ENCODE measurements around the gene TMEM63C. TPM values are rescaled to one million over a fixed set of nuclear protein-coding genes. Genes with fewer than 3 reads are reported as not detected.

Gene TMEM63C
- total and polyA plus RNA-seq, 2 donors (not counting 1 experiment from before 2014, with no cell fraction given), result 0.63 to 3.2 TPM

- H3K27me3 ChIP-seq (replicated peaks in 1 of 4; ENCODE audit: control extremely low read depth in 1 of 4, control insufficient read depth in 3 of 4, insufficient read depth in 4 of 4, low read length in 3 of 4), result peaks cover 0 to 32% (median 5%) of the 10 kb centered on the region in 4 experiments
- 33% methylated on average over 2 of the region's 2 CpGs for WGBS (ENCODE audit: insufficient coverage)
- TF ChIP-seq EZH2 (IDR thresholded peaks at IDR 0.05; ENCODE audit: borderline replicate concordance, insufficient read depth, low read depth, low read length, poor library complexity, severe bottlenecking), result no peak
- TF ChIP-seq, protein P1, sequence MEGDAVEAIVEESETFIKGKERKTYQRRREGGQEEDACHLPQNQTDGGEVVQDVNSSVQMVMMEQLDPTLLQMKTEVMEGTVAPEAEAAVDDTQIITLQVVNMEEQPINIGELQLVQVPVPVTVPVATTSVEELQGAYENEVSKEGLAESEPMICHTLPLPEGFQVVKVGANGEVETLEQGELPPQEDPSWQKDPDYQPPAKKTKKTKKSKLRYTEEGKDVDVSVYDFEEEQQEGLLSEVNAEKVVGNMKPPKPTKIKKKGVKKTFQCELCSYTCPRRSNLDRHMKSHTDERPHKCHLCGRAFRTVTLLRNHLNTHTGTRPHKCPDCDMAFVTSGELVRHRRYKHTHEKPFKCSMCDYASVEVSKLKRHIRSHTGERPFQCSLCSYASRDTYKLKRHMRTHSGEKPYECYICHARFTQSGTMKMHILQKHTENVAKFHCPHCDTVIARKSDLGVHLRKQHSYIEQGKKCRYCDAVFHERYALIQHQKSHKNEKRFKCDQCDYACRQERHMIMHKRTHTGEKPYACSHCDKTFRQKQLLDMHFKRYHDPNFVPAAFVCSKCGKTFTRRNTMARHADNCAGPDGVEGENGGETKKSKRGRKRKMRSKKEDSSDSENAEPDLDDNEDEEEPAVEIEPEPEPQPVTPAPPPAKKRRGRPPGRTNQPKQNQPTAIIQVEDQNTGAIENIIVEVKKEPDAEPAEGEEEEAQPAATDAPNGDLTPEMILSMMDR (IDR thresholded peaks at IDR 0.05), result no peak
- CTCF ChIA-PET, result no interaction called here
- no peak overlapping the region for H2AFZ ChIP-seq (ENCODE audit: insufficient read depth, low read depth, low read length, poor library complexity, severe bottlenecking)
- peaks cover 0 to 5% of the 10 kb centered on the region in 2 donors for H3K4me1 ChIP-seq (ENCODE audit: control insufficient read depth in 2 of 2, insufficient read depth in 2 of 2, low read length in 2 of 2)
- H3K4me3 ChIP-seq (ENCODE audit: control extremely low read depth in 1 of 5, extremely low read depth in 1 of 5, insufficient read depth in 1 of 5, low read depth in 2 of 5, low read length in 4 of 5), result no peak overlapping the region
- ATAC-seq (ENCODE audit: low read depth) (no peak), DNase-seq (no peak)
- H4K20me1 ChIP-seq (ENCODE audit: control insufficient read depth, insufficient read depth, low read length, poor library complexity, severe bottlenecking), result no peaks in the 10 kb centered on the region
- peaks cover 0 to 11% (median 0%) of the 10 kb centered on the region in 3 donors for H3K9me3 ChIP-seq (ENCODE audit: control extremely low read depth in 1 of 3, control insufficient read depth in 2 of 3, insufficient read depth in 1 of 3, low read length in 2 of 3)
- no peaks in the 10 kb centered on the region for H3K9me3 Mint-ChIP-seq (ENCODE audit: insufficient read depth)
- H3K9ac ChIP-seq (ENCODE audit: low read length), result no peak overlapping the region
- H3K4me1 Mint-ChIP-seq, result peaks cover 11% of the 10 kb centered on the region
- H3K79me2 ChIP-seq (ENCODE audit: control insufficient read depth, insufficient read depth, low read length), result no peaks in the 10 kb centered on the region
- H3K27me3 Mint-ChIP-seq, result peaks cover 23% of the 10 kb centered on the region
- H3K27ac ChIP-seq (ENCODE audit: low read length in 2 of 2), result no peak overlapping the region
- no peaks in the 10 kb centered on the region for H3K36me3 ChIP-seq (replicated peaks in 1 of 2; ENCODE audit: control extremely low read depth in 1 of 2, control insufficient read depth in 1 of 2, extremely low read depth in 1 of 2, insufficient read depth in 2 of 2, low read length in 1 of 2)
- POLR2A ChIA-PET, result no interaction called here
- no peak overlapping the region for H3K4me2 ChIP-seq (replicated peaks; ENCODE audit: low read depth, low read length, poor library complexity, severe bottlenecking)
- H3K4me3 Mint-ChIP-seq, result no peak overlapping the region
- intact Hi-C loops (cut with micrococcal nuclease), result no loop called here
- H3K27ac Mint-ChIP-seq, result no peak overlapping the region
Measured at GRCh38 chr14:77265187-77265515, 83.6 kb downstream of the TMEM63C start.

DNA sequence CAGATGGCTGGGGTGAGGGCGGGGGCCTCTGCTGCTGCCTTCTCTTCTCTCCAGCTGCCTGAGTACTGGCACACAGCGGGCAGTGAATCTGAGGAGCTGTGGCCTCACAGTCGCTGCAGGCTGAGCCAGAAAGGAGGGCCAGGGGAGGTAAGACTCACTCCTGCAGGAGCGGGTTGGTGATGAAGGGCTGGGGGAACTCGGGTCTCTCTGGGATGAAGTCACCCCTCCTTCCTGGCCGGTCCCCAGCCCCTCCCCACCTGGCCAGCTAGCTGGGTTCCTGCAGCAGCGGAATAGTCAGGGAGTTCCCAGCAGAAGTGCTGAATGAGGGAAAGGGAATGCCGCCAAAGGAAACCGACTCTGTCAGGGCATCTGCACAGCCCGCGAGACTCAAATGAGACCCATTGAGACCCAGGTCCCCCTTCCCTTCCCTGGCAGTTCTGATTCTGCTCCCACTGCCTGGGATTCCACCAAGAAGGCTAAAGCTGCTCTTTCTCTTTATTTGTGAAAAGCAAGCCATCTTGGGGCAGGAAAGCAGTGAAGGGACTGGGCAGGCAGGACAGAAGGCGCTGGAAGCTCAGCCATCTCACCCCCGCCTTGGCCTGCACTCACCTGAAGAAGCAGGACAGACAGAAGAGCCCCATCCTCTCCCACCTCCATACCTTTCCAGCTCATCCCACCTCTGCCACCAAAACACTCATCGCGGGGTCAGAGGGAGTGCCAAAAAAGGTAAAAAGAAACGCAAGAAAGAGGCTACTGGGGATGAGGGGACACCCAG lies 84.2 kb downstream of the TMEM63C start:
- Mint-ChIP-seq H3K4me1 (peaks cover 11% of the 10 kb centered on the region), H3K9me3 (ENCODE audit: insufficient read depth) (no peaks in the 10 kb centered on the region), H3K27ac (no peak overlapping the region), H3K27me3 (peaks cover 23% of the 10 kb centered on the region), H3K4me3 (no peak overlapping the region)
- no peaks in the 10 kb centered on the region for H3K79me2 ChIP-seq (ENCODE audit: control insufficient read depth, insufficient read depth, low read length)
- peaks cover 0 to 30% (median 5%) of the 10 kb centered on the region in 4 experiments for H3K27me3 ChIP-seq (replicated peaks in 1 of 4; ENCODE audit: control extremely low read depth in 1 of 4, control insufficient read depth in 3 of 4, insufficient read depth in 4 of 4, low read length in 3 of 4)
- TF ChIP-seq EZH2 (IDR thresholded peaks at IDR 0.05; ENCODE audit: borderline replicate concordance, insufficient read depth, low read depth, low read length, poor library complexity, severe bottlenecking), result no peak
- TF ChIP-seq, protein P1 (IDR thresholded peaks at IDR 0.05), result no peak
- no peak overlapping the region for H3K4me3 ChIP-seq (ENCODE audit: control extremely low read depth in 1 of 5, extremely low read depth in 1 of 5, insufficient read depth in 1 of 5, low read depth in 2 of 5, low read length in 4 of 5)
- WGBS (ENCODE audit: insufficient coverage), result 86% methylated on average over 9 of the region's 16 CpGs
- ChIA-PET CTCF (no interaction called here), POLR2A (no interaction called here)
- DNase-seq (no peak), ATAC-seq (ENCODE audit: low read depth) (no peak)
- H3K9me3 ChIP-seq (ENCODE audit: control extremely low read depth in 1 of 3, control insufficient read depth in 2 of 3, insufficient read depth in 1 of 3, low read length in 2 of 3), result peaks cover 0 to 11% (median 0%) of the 10 kb centered on the region in 3 donors
- no peak overlapping the region for H3K9ac ChIP-seq (ENCODE audit: low read length)
- H4K20me1 ChIP-seq (ENCODE audit: control insufficient read depth, insufficient read depth, low read length, poor library complexity, severe bottlenecking), result no peaks in the 10 kb centered on the region
- H3K4me2 ChIP-seq (replicated peaks; ENCODE audit: low read depth, low read length, poor library complexity, severe bottlenecking), result no peak overlapping the region
- H2AFZ ChIP-seq (ENCODE audit: insufficient read depth, low read depth, low read length, poor library complexity, severe bottlenecking), result no peak overlapping the region
- intact Hi-C loops (cut with micrococcal nuclease), result no loop called here
- no peaks in the 10 kb centered on the region for H3K36me3 ChIP-seq (replicated peaks in 1 of 2; ENCODE audit: control extremely low read depth in 1 of 2, control insufficient read depth in 1 of 2, extremely low read depth in 1 of 2, insufficient read depth in 2 of 2, low read length in 1 of 2)
- no peak overlapping the region for H3K27ac ChIP-seq (ENCODE audit: low read length in 2 of 2)
- peaks cover 5% of the 10 kb centered on the region in 2 donors for H3K4me1 ChIP-seq (ENCODE audit: control insufficient read depth in 2 of 2, insufficient read depth in 2 of 2, low read length in 2 of 2)
